ENCODE measurements around the gene NDST3.
"Not testable (repeated sequence)": the region's sequence is repeated elsewhere in the genome, so short reads cannot be mapped to it uniquely, and the experiment has no call there.

NDST3 gene

GRCh38 chr4:118265312-118266144, 231.2 kb downstream of the NDST3 start:
- DNase-seq (ENCODE audit: extremely low read depth in 1 of 2, low read depth in 1 of 2), result no peak

GRCh38 chr4:118266145-118266496, 231.8 kb downstream of the NDST3 start:
- DNase-seq (ENCODE audit: extremely low read depth in 1 of 2, low read depth in 1 of 2), result not testable (repeated sequence)

GRCh38 chr4:118268780-118269179, 234.5 kb downstream of the NDST3 start:
- DNase-seq (ENCODE audit: extremely low read depth in 1 of 2, low read depth in 1 of 2), result no peak

- no peak for DNase-seq (ENCODE audit: extremely low read depth in 1 of 2, low read depth in 1 of 2)
These were observed 236.2 kb downstream of the NDST3 start for GRCh38 chr4:118270492-118270891.

GRCh38 chr4:118271788-118272187, 237.5 kb downstream of the NDST3 start:
- DNase-seq (ENCODE audit: extremely low read depth in 1 of 2, low read depth in 1 of 2), result no peak

GRCh38 chr4:118273642-118274041, 239.4 kb downstream of the NDST3 start:
- no peak for DNase-seq (ENCODE audit: extremely low read depth in 1 of 2, low read depth in 1 of 2)

- no peak for DNase-seq (ENCODE audit: extremely low read depth in 1 of 2, low read depth in 1 of 2)
These were observed 242.3 kb downstream of the NDST3 start for GRCh38 chr4:118276580-118276979.

- DNase-seq (ENCODE audit: extremely low read depth in 1 of 2, low read depth in 1 of 2), result no peak
These were observed 243.0 kb downstream of the NDST3 start for GRCh38 chr4:118277243-118277642.

GRCh38 chr4:118278473-118279274, 244.4 kb downstream of the NDST3 start:
- peak; percentile 92 to 98 for DNase-seq (ENCODE audit: extremely low read depth in 1 of 2, low read depth in 1 of 2)

- DNase-seq (ENCODE audit: extremely low read depth in 1 of 2, low read depth in 1 of 2), result no peak
These were observed 245.0 kb downstream of the NDST3 start for GRCh38 chr4:118279328-118279727.

- no peak for DNase-seq (ENCODE audit: extremely low read depth in 1 of 2, low read depth in 1 of 2)
These were observed 245.7 kb downstream of the NDST3 start for GRCh38 chr4:118279920-118280432.

- DNase-seq (ENCODE audit: extremely low read depth in 1 of 2, low read depth in 1 of 2), result no peak
These were observed 246.4 kb downstream of the NDST3 start for GRCh38 chr4:118280501-118281218.

GRCh38 chr4:118281611-118282442, 247.5 kb downstream of the NDST3 start:
- DNase-seq (ENCODE audit: extremely low read depth in 1 of 2, low read depth in 1 of 2), result no peak

GRCh38 chr4:118282692-118283091, 248.4 kb downstream of the NDST3 start:
- no peak for DNase-seq (ENCODE audit: extremely low read depth in 1 of 2, low read depth in 1 of 2)

GRCh38 chr4:118284169-118284568, 249.9 kb downstream of the NDST3 start:
- DNase-seq (ENCODE audit: extremely low read depth in 1 of 2, low read depth in 1 of 2), result no peak

GRCh38 chr4:118285931-118286330, 251.6 kb downstream of the NDST3 start:
- no peak for DNase-seq (ENCODE audit: extremely low read depth in 1 of 2, low read depth in 1 of 2)

- no peak for DNase-seq (ENCODE audit: extremely low read depth in 1 of 2, low read depth in 1 of 2)
These were observed 252.4 kb downstream of the NDST3 start for GRCh38 chr4:118286685-118287084.

- no peak for DNase-seq (ENCODE audit: extremely low read depth in 1 of 2, low read depth in 1 of 2)
These were observed 253.6 kb downstream of the NDST3 start for GRCh38 chr4:118287711-118288451.

GRCh38 chr4:118289794-118290193, 255.5 kb downstream of the NDST3 start:
- DNase-seq (ENCODE audit: extremely low read depth in 1 of 2, low read depth in 1 of 2), result no peak

GRCh38 chr4:118290951-118291350, 256.7 kb downstream of the NDST3 start:
- no peak for DNase-seq (ENCODE audit: extremely low read depth in 1 of 2, low read depth in 1 of 2)

Data from stimulated activated CD8-positive, alpha-beta memory T cell treated with anti-CD3 and anti-CD28 coated beads, Interleukin-7, amount 100 ng/mL, for 48 hours (primary cell).